Mesendoderm (in vitro differentiated cells): ENCODE results near the gene SULT4A1.
A peak's percentile ranks its signal among the peaks of the same experiment; 100 is the strongest.
"Not testable (repeated sequence)": the region's sequence is repeated elsewhere in the genome, so short reads cannot be mapped to it uniquely, and the experiment has no call there.

Experiments used
- DNase-seq: peaks from one replicate; pipeline ENCODE4 v3.0.0; 2013
- H2AK5ac ChIP-seq: 2 replicates; pipeline ENCODE4 v1.6.1; 2013; ENCODE audit warnings: low read length, inconsistent platforms
- H2BK120ac ChIP-seq: 2 replicates; pipeline ENCODE4 v1.6.1; 2013; ENCODE audit warnings: low read depth, mild to moderate bottlenecking, low read length, moderate library complexity, mixed read lengths
- H2BK15ac ChIP-seq: replicated peaks from 2 replicates; pipeline ENCODE4 v1.6.1; 2013; ENCODE audit warnings: low read depth, mild to moderate bottlenecking, moderate library complexity
- H2BK5ac ChIP-seq: 2 replicates; pipeline ENCODE4 v1.6.1; 2013; ENCODE audit warnings: low read length, inconsistent platforms
- H3K18ac ChIP-seq: 2 replicates; pipeline ENCODE4 v1.6.1; 2013; ENCODE audit warnings: mild to moderate bottlenecking, low read length, mixed read lengths
- H3K23ac ChIP-seq: one replicate; pipeline ENCODE4 v1.6.1; 2013; ENCODE audit warnings: low read length
- H3K27ac ChIP-seq: 2 replicates; pipeline ENCODE4 v1.5.1; 2013; ENCODE audit warnings: low read depth, mild to moderate bottlenecking, inconsistent platforms, low read length, moderate library complexity
- H3K27me3 ChIP-seq: 2 replicates; pipeline ENCODE4 v1.6.1; 2013; ENCODE audit warnings: low read length, control low read depth, mild to moderate bottlenecking, inconsistent platforms; ENCODE audit not compliant: insufficient read depth, poor library complexity
- H3K36me3 ChIP-seq: 2 replicates; pipeline ENCODE4 v1.6.1; 2013; ENCODE audit warnings: low read length, inconsistent platforms; ENCODE audit not compliant: control insufficient read depth, insufficient read depth
- H3K4ac ChIP-seq: one replicate; pipeline ENCODE4 v1.6.1; 2013; ENCODE audit warnings: low read depth, mild to moderate bottlenecking, low read length, moderate library complexity
- H3K4me1 ChIP-seq: 2 replicates; pipeline ENCODE4 v1.6.1; 2013; ENCODE audit warnings: low read depth, low read length, inconsistent platforms; ENCODE audit not compliant: control insufficient read depth
- H3K4me2 ChIP-seq: 2 replicates; pipeline ENCODE4 v1.6.1; 2013; ENCODE audit warnings: low read length
- H3K4me3 ChIP-seq: 2 replicates; pipeline ENCODE4 v1.5.1; 2013; ENCODE audit warnings: mild to moderate bottlenecking, low read length
- H3K56ac ChIP-seq: one replicate; pipeline ENCODE4 v1.6.1; 2013; ENCODE audit warnings: low read length
- H3K79me1 ChIP-seq: 2 replicates; pipeline ENCODE4 v1.6.1; 2013; ENCODE audit warnings: low read length, inconsistent platforms
- H3K79me2 ChIP-seq: 2 replicates; pipeline ENCODE4 v1.6.1; 2013; ENCODE audit warnings: mild to moderate bottlenecking, low read length; ENCODE audit not compliant: control insufficient read depth, insufficient read depth
- H3K9ac ChIP-seq: 2 replicates; pipeline ENCODE4 v1.6.1; 2013; ENCODE audit warnings: low read length, inconsistent platforms
- H4K5ac ChIP-seq: one replicate; pipeline ENCODE4 v1.6.1; 2013; ENCODE audit warnings: low read length
- H4K8ac ChIP-seq: one replicate; pipeline ENCODE4 v1.6.1; 2013; ENCODE audit warnings: low read depth, mild to moderate bottlenecking, control low read depth, low read length, moderate library complexity
- WGBS: extraction: QIAGEN DNeasy Blood & Tissue Kit; methylation state at CpG from one replicate; pipeline ENCODE4 v1.1.7; 2013; ENCODE audit warnings: low lambda C conversion rate, missing lambda C conversion rate; ENCODE audit not compliant: insufficient coverage; ENCODE audit errors: extremely low coverage; 5-methylcytosine and 5-hydroxymethylcytosine counted together

The SULT4A1 gene

DNA sequence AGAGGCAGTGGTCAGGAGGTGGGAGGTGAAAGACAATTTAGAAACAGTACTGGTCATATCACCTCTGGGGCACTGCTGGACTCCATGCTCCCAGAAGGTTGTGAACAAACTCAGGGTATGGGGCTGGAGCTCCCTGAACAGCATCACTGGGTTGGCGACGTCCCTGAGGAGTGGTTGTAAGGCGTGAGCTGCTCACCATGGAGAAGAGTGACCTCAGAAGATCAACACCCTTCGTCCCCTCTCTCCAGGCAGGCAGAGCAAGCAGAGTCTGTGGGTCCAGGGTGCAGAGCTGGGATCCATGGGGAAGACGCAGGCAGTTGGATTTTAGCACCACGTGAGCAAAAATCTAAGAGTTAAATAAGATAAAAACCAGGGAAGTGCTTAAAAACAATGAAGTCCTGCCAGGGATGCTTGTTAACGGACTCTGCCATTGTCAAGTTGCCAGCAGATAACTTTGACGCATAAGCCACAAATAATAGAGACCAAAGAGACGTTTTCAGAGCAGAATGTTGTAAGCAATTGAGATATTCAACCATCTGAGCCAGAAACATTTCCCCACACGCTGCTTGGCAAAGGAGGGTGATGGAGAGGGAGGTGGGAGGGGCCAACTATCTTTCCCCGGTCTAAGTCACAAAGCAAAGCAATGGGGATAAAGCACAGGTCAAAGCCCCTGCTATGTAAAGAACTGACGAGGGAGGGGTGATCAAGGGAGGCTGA lies 15.9 kb upstream of the SULT4A1 start:
- Histone ChIP-seq H4K8ac (no peak overlapping the region), H2BK120ac (no peak overlapping the region), H3K4me3 (no peak overlapping the region), H3K27ac (no peak overlapping the region), H3K23ac (no peak overlapping the region), H2BK15ac (no peak overlapping the region), H3K79me1 (no peaks in the 10 kb centered on the region), H3K27me3 (no peaks in the 10 kb centered on the region), H3K4ac (no peak overlapping the region), H3K36me3 (no peaks in the 10 kb centered on the region), H2BK5ac (no peak overlapping the region), H3K4me2 (no peak overlapping the region), H3K56ac (no peak overlapping the region), H3K79me2 (no peaks in the 10 kb centered on the region), H2AK5ac (no peak overlapping the region), H4K5ac (no peak overlapping the region), H3K18ac (no peak overlapping the region), H3K4me1 (no peaks in the 10 kb centered on the region), H3K9ac (no peak overlapping the region)
- no CpG with 5 or more reads among the region's 12 CpGs for WGBS
- no peak for DNase-seq

DNA sequence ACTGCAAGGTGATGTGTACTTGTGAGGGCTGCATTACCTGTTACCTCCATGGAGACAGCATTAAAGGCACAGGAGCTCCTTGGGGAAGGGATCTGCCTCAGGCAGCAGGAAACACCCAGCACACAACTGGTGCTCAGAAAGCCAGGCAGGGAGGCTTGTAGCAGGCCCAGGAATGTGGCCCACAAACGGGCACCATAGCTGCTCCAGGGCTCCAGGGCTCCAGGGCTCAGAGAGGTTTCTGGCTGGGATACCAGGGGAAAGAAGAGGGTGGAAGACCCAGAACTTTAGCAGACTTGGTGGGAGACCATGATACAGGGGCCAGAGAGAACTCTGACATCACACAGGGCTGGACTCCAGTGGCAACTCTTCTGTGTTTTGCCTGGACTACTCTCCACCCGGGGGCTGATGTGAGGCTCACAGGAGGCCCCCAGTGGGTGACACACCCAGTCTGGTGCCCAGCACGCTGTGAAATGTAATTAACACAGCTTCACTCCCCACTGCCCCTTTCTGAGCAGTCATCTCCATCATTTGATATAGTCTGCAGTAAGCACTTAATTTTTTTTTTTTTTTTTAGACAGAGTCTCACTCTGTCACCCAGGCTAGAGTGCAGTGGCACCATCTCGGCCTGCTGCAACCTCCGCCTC lies 14.7 kb upstream of the SULT4A1 start:
- no peak for DNase-seq
- H4K8ac ChIP-seq = no peak overlapping the region
- no peaks in the 10 kb centered on the region for H3K36me3 ChIP-seq
- H4K5ac ChIP-seq = no peak overlapping the region
- H3K23ac ChIP-seq = no peak overlapping the region
- no peaks in the 10 kb centered on the region for H3K79me2 ChIP-seq
- no peak overlapping the region for H2BK5ac ChIP-seq
- no peak overlapping the region for H2AK5ac ChIP-seq
- H3K79me1 ChIP-seq = no peaks in the 10 kb centered on the region
- H2BK120ac ChIP-seq = no peak overlapping the region
- H3K9ac ChIP-seq = no peak overlapping the region
- no peak overlapping the region for H3K4me3 ChIP-seq
- H3K27me3 ChIP-seq = no peaks in the 10 kb centered on the region
- H3K4me1 ChIP-seq = no peaks in the 10 kb centered on the region
- H3K18ac ChIP-seq = no peak overlapping the region
- WGBS = no CpG with 5 or more reads among the region's 5 CpGs
- H2BK15ac ChIP-seq = no peak overlapping the region
- no peak overlapping the region for H3K27ac ChIP-seq
- no peak overlapping the region for H3K56ac ChIP-seq
- H3K4me2 ChIP-seq = no peak overlapping the region
- H3K4ac ChIP-seq = no peak overlapping the region

- no peak overlapping the region for H3K4me3 ChIP-seq
- no peak overlapping the region for H2BK120ac ChIP-seq
- no peak overlapping the region for H3K9ac ChIP-seq
- no peaks in the 10 kb centered on the region for H3K79me1 ChIP-seq
- H4K8ac ChIP-seq = no peak overlapping the region
- no peaks in the 10 kb centered on the region for H3K4me1 ChIP-seq
- H3K23ac ChIP-seq = no peak overlapping the region
- WGBS = no CpG with 5 or more reads among the region's 5 CpGs
- H2BK5ac ChIP-seq = no peak overlapping the region
- H3K79me2 ChIP-seq = no peaks in the 10 kb centered on the region
- DNase-seq = no peak
- no peak overlapping the region for H4K5ac ChIP-seq
- H3K56ac ChIP-seq = no peak overlapping the region
- no peaks in the 10 kb centered on the region for H3K36me3 ChIP-seq
- no peak overlapping the region for H3K27ac ChIP-seq
- no peak overlapping the region for H3K4ac ChIP-seq
- H3K18ac ChIP-seq = no peak overlapping the region
- no peak overlapping the region for H3K4me2 ChIP-seq
- H2BK15ac ChIP-seq = no peak overlapping the region
- no peaks in the 10 kb centered on the region for H3K27me3 ChIP-seq
- no peak overlapping the region for H2AK5ac ChIP-seq
Measured at GRCh38 chr22:43869799-43870198, 7.5 kb upstream of the SULT4A1 start.

DNA sequence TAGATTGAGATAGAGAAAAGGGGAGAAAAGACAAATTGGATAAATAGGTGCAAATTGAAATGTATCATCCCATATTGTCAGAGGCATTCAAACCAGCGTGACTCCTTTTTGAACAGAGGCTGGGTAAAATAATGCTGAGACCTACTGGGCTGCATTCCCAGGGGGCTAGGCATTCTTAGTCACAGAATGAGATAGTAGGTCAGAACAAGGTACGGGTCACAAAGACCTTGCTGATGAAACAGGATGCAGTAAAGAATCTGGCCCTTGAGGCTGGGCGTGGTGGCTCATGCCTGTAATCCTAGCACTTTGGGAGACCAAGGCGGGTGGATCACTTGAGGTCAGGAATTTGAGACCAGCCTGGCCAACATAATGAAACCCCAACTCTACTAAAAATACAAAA lies 6.7 kb upstream of the SULT4A1 start:
- not testable (repeated sequence) for H3K9ac ChIP-seq, H3K27me3 ChIP-seq, H3K36me3 ChIP-seq, H3K79me2 ChIP-seq, H3K27ac ChIP-seq, H4K8ac ChIP-seq, H3K23ac ChIP-seq, H3K4me3 ChIP-seq, H2BK15ac ChIP-seq, H3K18ac ChIP-seq, H2AK5ac ChIP-seq, H3K4ac ChIP-seq, H3K79me1 ChIP-seq, H3K4me1 ChIP-seq, H4K5ac ChIP-seq, H3K56ac ChIP-seq, H2BK120ac ChIP-seq, H3K4me2 ChIP-seq, H2BK5ac ChIP-seq
- no CpG with 5 or more reads among the region's 4 CpGs for WGBS
- DNase-seq = peak; percentile 71

DNA sequence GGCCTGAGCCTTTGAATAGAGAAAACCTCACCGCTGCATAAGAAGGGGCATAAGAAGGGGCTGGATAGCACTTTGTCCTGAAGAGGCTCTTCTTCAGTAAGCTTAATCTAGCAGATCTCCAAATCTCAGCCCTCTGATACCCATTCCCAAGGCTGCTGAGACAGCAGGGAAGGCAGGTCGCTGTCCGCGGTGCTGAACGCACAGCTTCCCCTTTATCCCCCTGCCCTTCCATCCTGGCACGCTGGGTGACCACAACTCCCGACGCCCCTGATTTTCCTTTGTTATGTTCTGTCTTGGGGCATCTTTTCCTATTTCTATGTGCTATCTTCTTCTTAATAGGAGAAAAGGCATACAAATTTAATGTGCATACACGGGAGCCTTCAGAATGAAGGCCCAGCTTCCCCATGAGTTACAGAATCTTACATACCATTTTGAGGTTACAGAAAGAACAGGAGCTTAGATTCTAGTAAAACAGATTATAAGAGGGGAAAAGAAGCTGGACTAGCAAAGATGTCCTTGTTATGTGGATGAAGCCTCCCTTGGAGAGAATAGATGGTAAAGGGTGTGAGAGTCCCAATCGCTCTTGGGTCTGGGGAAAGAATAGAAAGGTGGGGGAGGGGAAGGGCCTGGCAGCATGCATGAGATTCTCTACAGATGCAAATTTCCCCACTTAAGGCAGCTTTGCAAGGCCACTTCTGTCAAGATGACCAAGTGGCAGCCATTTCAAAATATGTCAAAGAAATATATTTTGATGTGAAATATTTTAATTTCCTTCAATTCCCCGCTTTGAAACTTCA lies 5.7 kb upstream of the SULT4A1 start:
- H3K18ac ChIP-seq = no peak overlapping the region
- no peak overlapping the region for H3K23ac ChIP-seq
- peak; percentile 90 for DNase-seq
- no peak overlapping the region for H2BK15ac ChIP-seq
- no peaks in the 10 kb centered on the region for H3K27me3 ChIP-seq
- no peak overlapping the region for H3K9ac ChIP-seq
- H2BK120ac ChIP-seq = no peak overlapping the region
- H3K79me1 ChIP-seq = no peaks in the 10 kb centered on the region
- no peak overlapping the region for H3K56ac ChIP-seq
- no peak overlapping the region for H2AK5ac ChIP-seq
- H4K8ac ChIP-seq = no peak overlapping the region
- no peaks in the 10 kb centered on the region for H3K4me1 ChIP-seq
- no peak overlapping the region for H3K27ac ChIP-seq
- H3K4me3 ChIP-seq = no peak overlapping the region
- H3K79me2 ChIP-seq = no peaks in the 10 kb centered on the region
- no CpG with 5 or more reads among the region's 11 CpGs for WGBS
- no peak overlapping the region for H4K5ac ChIP-seq
- H2BK5ac ChIP-seq = no peak overlapping the region
- no peak overlapping the region for H3K4me2 ChIP-seq
- H3K4ac ChIP-seq = no peak overlapping the region
- no peaks in the 10 kb centered on the region for H3K36me3 ChIP-seq
